ENCODE measurements around the gene TP53I13.

TP53I13 gene

GRCh38 chr17:29561554-29562517 lies 6.7 kb upstream of the TP53I13 start:
- Mint-ChIP-seq H3K27me3 (no peaks in the 10 kb centered on the region), H3K36me3 (ENCODE audit: low read depth) (peaks cover 8% of the 10 kb centered on the region), H3K4me3 (no peak overlapping the region), H3K9me3 (no peaks in the 10 kb centered on the region), H3K27ac (no peak overlapping the region), H3K4me1 (peaks cover 62% of the 10 kb centered on the region)
- DNase-seq (no peak), ATAC-seq (no peak)

DNA sequence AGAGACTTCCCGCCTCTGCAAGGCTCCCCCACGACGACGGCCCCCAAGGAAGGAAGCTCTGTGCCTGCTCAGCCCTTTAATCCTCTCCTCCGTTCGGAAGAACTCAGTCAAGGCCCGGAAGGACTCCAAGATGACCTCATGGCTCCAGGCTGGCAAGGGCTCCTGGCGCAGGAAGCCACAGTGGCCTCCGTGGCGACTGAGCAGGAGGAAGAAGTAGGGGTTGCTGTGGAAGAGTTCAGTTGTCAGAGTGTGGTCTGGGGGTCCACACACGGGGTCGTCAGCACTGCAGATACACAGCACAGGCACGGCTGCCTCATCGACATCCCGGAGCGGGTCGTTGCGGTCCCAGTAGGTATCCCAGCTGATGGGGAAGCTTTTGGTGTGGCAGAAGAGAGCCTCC lies 5.9 kb upstream of the TP53I13 start:
- Mint-ChIP-seq H3K27me3 (no peaks in the 10 kb centered on the region), H3K4me1 (peaks cover 54% of the 10 kb centered on the region), H3K4me3 (no peak overlapping the region), H3K27ac (peak overlapping the region; percentile 36), H3K36me3 (ENCODE audit: low read depth) (peaks cover 8% of the 10 kb centered on the region), H3K9me3 (no peaks in the 10 kb centered on the region)
- no peak for ATAC-seq
- DNase-seq: no peak

GRCh38 chr17:29563816-29564215 lies 4.7 kb upstream of the TP53I13 start:
- Mint-ChIP-seq H3K36me3 (ENCODE audit: low read depth) (peaks cover 8% of the 10 kb centered on the region), H3K27me3 (no peaks in the 10 kb centered on the region), H3K27ac (peak overlapping the region; percentile 49), H3K4me1 (peaks cover 48% of the 10 kb centered on the region), H3K9me3 (no peaks in the 10 kb centered on the region), H3K4me3 (no peak overlapping the region)
- DNase-seq: no peak
- ATAC-seq: no peak

GRCh38 chr17:29565643-29566472 lies 2.6 kb upstream of the TP53I13 start:
- no peaks in the 10 kb centered on the region for H3K9me3 Mint-ChIP-seq
- peaks cover 6% of the 10 kb centered on the region for H3K36me3 Mint-ChIP-seq (ENCODE audit: low read depth)
- H3K4me3 Mint-ChIP-seq: peak overlapping the region; percentile 94
- H3K4me1 Mint-ChIP-seq: peaks cover 44% of the 10 kb centered on the region
- DNase-seq (peak; percentile 62), ATAC-seq (peak; percentile 8)
- H3K27me3 Mint-ChIP-seq: no peaks in the 10 kb centered on the region
- H3K27ac Mint-ChIP-seq: peak overlapping the region; percentile 65

DNA sequence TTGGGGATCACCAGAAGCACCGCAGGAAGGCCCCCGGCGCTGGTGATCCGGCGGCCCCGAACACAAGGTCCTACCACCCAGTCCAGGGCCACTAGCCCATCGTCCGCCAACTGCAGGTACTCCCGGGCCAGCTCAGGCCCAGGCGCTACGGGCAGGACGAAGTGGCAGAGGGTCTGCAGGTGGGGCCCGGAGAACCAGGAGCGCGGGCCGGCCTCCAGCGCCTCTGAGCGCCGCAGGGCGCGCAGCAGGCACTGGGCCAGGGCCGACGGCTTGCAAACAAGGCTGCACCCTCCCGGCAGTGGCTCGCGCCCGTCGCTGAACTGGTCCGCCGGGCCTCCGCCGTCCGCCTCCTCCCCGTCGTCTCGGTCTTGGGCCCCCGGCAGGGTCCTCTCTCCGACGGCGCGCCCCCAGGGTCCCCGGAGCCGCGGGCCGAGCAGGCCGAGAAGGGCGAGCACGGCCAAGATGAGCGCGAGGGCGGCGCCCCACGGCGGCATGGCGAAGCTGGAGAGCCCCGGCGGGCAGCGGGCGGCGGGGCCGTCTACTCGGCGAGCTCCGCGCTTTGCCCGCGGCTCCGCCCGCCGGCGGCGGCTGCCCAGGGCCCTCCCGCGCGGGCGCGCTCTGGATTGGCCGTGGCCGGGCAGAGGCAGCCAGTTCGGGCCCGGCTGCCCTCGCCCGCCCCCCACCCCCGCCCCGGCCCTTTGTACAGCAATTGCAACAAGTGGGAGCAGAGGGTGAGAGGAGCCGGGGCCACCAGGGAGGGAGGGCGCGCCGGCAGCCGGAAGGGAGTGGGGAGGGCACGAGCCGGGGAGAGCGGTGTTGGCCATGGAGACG lies 1.8 kb upstream of the TP53I13 start, which contains the start of gene ABHD15:
Gene ABHD15 (minus strand): TSS at position 565 of the 831 bp plus-strand sequence. CDS start 71 bp downstream, at position 494.
- H3K27ac Mint-ChIP-seq: peak within 1 kb of the TSS; percentile 95
- ATAC-seq (peak; percentile 39), DNase-seq (peak; percentile 68)
- no peaks in the 10 kb centered on the region for H3K9me3 Mint-ChIP-seq
- peaks cover 4% of the 10 kb centered on the region for H3K36me3 Mint-ChIP-seq (ENCODE audit: low read depth)
- H3K4me3 Mint-ChIP-seq: peak within 1 kb of the TSS; percentile 94
- no peaks in the 10 kb centered on the region for H3K27me3 Mint-ChIP-seq
- H3K4me1 Mint-ChIP-seq: peaks cover 40% of the 10 kb centered on the region

GRCh38 chr17:29567304-29567553 lies 1.3 kb upstream of the TP53I13 start:
- H3K27me3 Mint-ChIP-seq: no peaks in the 10 kb centered on the region
- peak overlapping the region; percentile 94 for H3K4me3 Mint-ChIP-seq
- peak overlapping the region; percentile 79 for H3K27ac Mint-ChIP-seq
- peaks cover 35% of the 10 kb centered on the region for H3K4me1 Mint-ChIP-seq
- H3K36me3 Mint-ChIP-seq (ENCODE audit: low read depth): peaks cover 4% of the 10 kb centered on the region
- no peak for DNase-seq
- ATAC-seq: peak; percentile 3
- H3K9me3 Mint-ChIP-seq: no peaks in the 10 kb centered on the region

- H3K36me3 Mint-ChIP-seq (ENCODE audit: low read depth): no peaks in the 10 kb centered on the region
- DNase-seq (peak; percentile 84), ATAC-seq (peak; percentile 58)
- H3K27ac Mint-ChIP-seq: peak overlapping the region; percentile 95
- no peaks in the 10 kb centered on the region for H3K27me3 Mint-ChIP-seq
- peak overlapping the region; percentile 94 for H3K4me3 Mint-ChIP-seq
- no peaks in the 10 kb centered on the region for H3K9me3 Mint-ChIP-seq
- H3K4me1 Mint-ChIP-seq: peaks cover 32% of the 10 kb centered on the region
These were observed 759 bp upstream of the TP53I13 start for GRCh38 chr17:29567554-29568330.

DNA sequence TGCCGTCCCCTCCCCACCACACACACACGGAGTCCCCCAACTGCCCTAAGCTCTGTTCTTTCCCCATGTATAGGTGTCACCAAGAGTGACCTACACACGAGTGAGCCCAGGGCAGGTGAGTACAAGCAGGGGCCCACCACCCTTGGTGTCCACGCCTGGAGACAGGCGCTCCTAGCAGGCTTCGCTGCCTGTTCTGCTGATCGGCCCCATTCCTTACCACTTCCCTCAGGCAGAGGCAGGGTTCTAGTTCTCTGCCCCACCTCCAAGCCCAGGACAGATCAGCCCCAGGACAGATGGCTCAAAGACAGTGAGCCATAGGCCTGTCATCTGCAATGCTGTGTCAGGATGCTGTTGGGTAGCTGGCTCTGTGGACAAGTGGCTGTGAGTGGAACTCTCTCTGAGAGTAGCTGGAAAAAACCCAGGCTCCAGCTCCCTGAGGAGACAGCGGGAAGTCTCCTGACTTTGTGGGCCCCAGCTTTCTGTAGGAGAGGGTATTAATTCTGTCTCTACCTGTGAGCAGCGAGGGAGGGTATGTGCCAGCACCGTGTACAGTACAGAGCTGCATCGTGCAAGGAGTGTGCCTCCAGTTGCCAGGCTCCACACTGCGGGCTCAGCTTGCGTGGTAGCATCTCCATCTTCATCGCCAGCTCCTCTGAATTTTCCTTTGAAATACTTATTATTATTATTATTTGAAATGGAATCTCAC lies 897 bp downstream of the TP53I13 start:
- Mint-ChIP-seq H3K9me3 (no peaks in the 10 kb centered on the region), H3K36me3 (ENCODE audit: low read depth) (peaks cover 6% of the 10 kb centered on the region), H3K27ac (peak overlapping the region; percentile 73), H3K4me3 (peak overlapping the region; percentile 94), H3K27me3 (no peaks in the 10 kb centered on the region), H3K4me1 (peaks cover 31% of the 10 kb centered on the region)
- no peak for DNase-seq
- no peak for ATAC-seq

GRCh38 chr17:29570521-29570920 lies 2.0 kb downstream of the TP53I13 start:
- DNase-seq (no peak), ATAC-seq (no peak)
- Mint-ChIP-seq H3K9me3 (no peaks in the 10 kb centered on the region), H3K27me3 (no peaks in the 10 kb centered on the region), H3K36me3 (ENCODE audit: low read depth) (peaks cover 9% of the 10 kb centered on the region), H3K4me3 (no peak overlapping the region), H3K4me1 (peaks cover 23% of the 10 kb centered on the region), H3K27ac (no peak overlapping the region)

- Mint-ChIP-seq H3K4me3 (no peak overlapping the region), H3K4me1 (peaks cover 16% of the 10 kb centered on the region), H3K36me3 (ENCODE audit: low read depth) (peaks cover 9% of the 10 kb centered on the region), H3K27ac (no peak overlapping the region), H3K9me3 (no peaks in the 10 kb centered on the region), H3K27me3 (no peaks in the 10 kb centered on the region)
- no peak for ATAC-seq
- no peak for DNase-seq
These were observed 3.0 kb downstream of the TP53I13 start for GRCh38 chr17:29571486-29571882.

- Mint-ChIP-seq H3K4me3 (no peak overlapping the region), H3K27ac (no peak overlapping the region), H3K36me3 (ENCODE audit: low read depth) (peaks cover 9% of the 10 kb centered on the region), H3K4me1 (peaks cover 16% of the 10 kb centered on the region), H3K9me3 (no peaks in the 10 kb centered on the region), H3K27me3 (no peaks in the 10 kb centered on the region)
- ATAC-seq: no peak
- DNase-seq: no peak
These were observed 3.6 kb downstream of the TP53I13 start for GRCh38 chr17:29571883-29572681.

- Mint-ChIP-seq H3K27me3 (no peaks in the 10 kb centered on the region), H3K4me1 (peaks cover 16% of the 10 kb centered on the region), H3K4me3 (no peak overlapping the region), H3K27ac (peak overlapping the region; percentile 31), H3K9me3 (no peaks in the 10 kb centered on the region), H3K36me3 (ENCODE audit: low read depth) (peaks cover 11% of the 10 kb centered on the region)
- ATAC-seq: no peak
- peak; percentile 64 for DNase-seq
These were observed 4.4 kb downstream of the TP53I13 start for GRCh38 chr17:29572691-29573557.

All from activated naive CD8-positive, alpha-beta T cell treated with anti-CD3 and anti-CD28 coated beads, Interleukin-2, amount 50 U/mL, for 24 hours (primary cell).